Kidney epithelial cell (primary cell): ENCODE data around the gene CCDC121. TPM values are rescaled to one million over a fixed set of nuclear protein-coding genes. Genes with fewer than 3 reads are reported as not detected.
A peak's percentile ranks its signal among the peaks of the same experiment; 100 is the strongest.
"Not testable (repeated sequence)": the region's sequence is repeated elsewhere in the genome, so short reads cannot be mapped to it uniquely, and the experiment has no call there.

Experiments
- DNase-seq: peaks from one replicate; pipeline ENCODE4 v3.0.0-alpha.2; 2010; ENCODE audit warnings: low read depth
- H3K27me3 ChIP-seq: 2 replicates; pipeline ENCODE4 v1.6.0; 2011; ENCODE audit warnings: low read length; ENCODE audit not compliant: control insufficient read depth, insufficient read depth
- H3K36me3 ChIP-seq: 2 replicates; pipeline ENCODE4 v1.5.1; 2011; ENCODE audit warnings: low read length; ENCODE audit not compliant: control insufficient read depth, insufficient read depth
- H3K4me3 ChIP-seq: 2 replicates; pipeline ENCODE4 v1.5.1; 2011; ENCODE audit warnings: low read depth, mild to moderate bottlenecking, control low read depth, low read length
- CTCF ChIP-seq: IDR thresholded peaks from 2 replicates; pipeline ENCODE4 v1.5.1; 2011; ENCODE audit warnings: mild to moderate bottlenecking, moderate library complexity, low read length, control low read depth, inconsistent platforms; ENCODE audit not compliant: insufficient read depth, poor library complexity, severe bottlenecking
- total RNA-seq: library from RNA; depleted of rRNA; stranded (reverse); fragments of >200 nt; gene quantifications from 2 replicates; pipeline ENCODE4 v1.2.3, GENCODE V29; 2015

The CCDC121 gene
- total RNA-seq, 1 donor from 2014 or later = 3.6 TPM

- peak; percentile 98 for DNase-seq
- no peak for TF ChIP-seq CTCF
- Histone ChIP-seq H3K36me3 (no peaks in the 10 kb centered on the region), H3K4me3 (peak overlapping the region; percentile 88), H3K27me3 (no peaks in the 10 kb centered on the region)
These were observed 647 bp downstream of the CCDC121 start for GRCh38 chr2:27627963-27628766.

- not testable (repeated sequence) for H3K36me3 ChIP-seq, H3K4me3 ChIP-seq, DNase-seq, H3K27me3 ChIP-seq
These were observed 1.9 kb downstream of the CCDC121 start for GRCh38 chr2:27626921-27627320.

- not testable (repeated sequence) for DNase-seq, H3K36me3 ChIP-seq, H3K4me3 ChIP-seq, H3K27me3 ChIP-seq
These were observed 2.5 kb downstream of the CCDC121 start for GRCh38 chr2:27626323-27626722.

GRCh38 chr2:27624943-27625342 is 3.9 kb downstream of the CCDC121 start:
- no peak for TF ChIP-seq CTCF
- H3K4me3 ChIP-seq = no peak overlapping the region
- peaks cover 2% of the 10 kb centered on the region for H3K36me3 ChIP-seq
- no peak for DNase-seq
- H3K27me3 ChIP-seq = no peaks in the 10 kb centered on the region

- H3K4me3 ChIP-seq = no peak overlapping the region
- no peaks in the 10 kb centered on the region for H3K27me3 ChIP-seq
- H3K36me3 ChIP-seq = peaks cover 2% of the 10 kb centered on the region
- DNase-seq = peak; percentile 32
- TF ChIP-seq CTCF = no peak
These were observed 5.9 kb downstream of the CCDC121 start for GRCh38 chr2:27622921-27623384.

- no peak for TF ChIP-seq CTCF
- DNase-seq = no peak
- Histone ChIP-seq H3K36me3 (peaks cover 2% of the 10 kb centered on the region), H3K4me3 (no peak overlapping the region), H3K27me3 (no peaks in the 10 kb centered on the region)
These were observed 7.3 kb downstream of the CCDC121 start for GRCh38 chr2:27621524-27621923.

GRCh38 chr2:27615316-27615715 is 13.5 kb downstream of the CCDC121 start:
- no peaks in the 10 kb centered on the region for H3K36me3 ChIP-seq
- H3K4me3 ChIP-seq = no peak overlapping the region
- H3K27me3 ChIP-seq = no peaks in the 10 kb centered on the region
- no peak for DNase-seq
- TF ChIP-seq CTCF = no peak
